ENCODE measurements around the gene HEXB. TPM values are rescaled to one million over a fixed set of nuclear protein-coding genes. Genes with fewer than 3 reads are reported as not detected.
A peak's percentile ranks its signal among the peaks of the same experiment; 100 is the strongest.

Gene HEXB
- total and polyA plus RNA-seq, 9 of the 15 experiments (the other 6 are each of a cell fraction or from before 2014, with no cell fraction given): 22.9 to 158 (median 108) TPM

- BruUV-seq (replicated peaks): no TSS peak
- Histone ChIP-seq H3K27me3 (ENCODE audit: control insufficient read depth in 2 of 2, insufficient read depth in 2 of 2, low read length in 2 of 2) (no peaks in the 10 kb centered on the region), H3K4me2 (ENCODE audit: insufficient read depth, low read length) (peak overlapping the region; percentile 51), H3K9me3 (replicated peaks; ENCODE audit: control insufficient read depth, insufficient read depth, low read depth, low read length) (no peaks in the 10 kb centered on the region), H3K4me3 (peak overlapping the region; percentile 87; the same call in 1 of the 2 replicates), H3K27ac (ENCODE audit: extremely low read depth, low read depth, low read length) (no peak overlapping the region; the same call in 2 of the 3 replicates), H3K9me1 (ENCODE audit: control insufficient read depth, insufficient read depth, low read length) (no peaks in the 10 kb centered on the region), H3K9ac (ENCODE audit: insufficient read depth in 1 of 2, low read depth in 2 of 2, low read length in 2 of 2) (no peak overlapping the region), H2AFZ (ENCODE audit: low read depth, low read length) (no peak overlapping the region), H3K79me2 (ENCODE audit: control insufficient read depth, insufficient read depth, low read length) (peaks cover 55% of the 10 kb centered on the region), H3K4me1 (replicated peaks in 1 of 2; ENCODE audit: control insufficient read depth in 2 of 2, insufficient read depth in 2 of 2, low read length in 2 of 2) (peaks cover 8 to 12% of the 10 kb centered on the region in 2 experiments; a peak in 4 of 5 replicates), H4K20me1 (replicated peaks; ENCODE audit: control insufficient read depth, insufficient read depth, low read length) (peaks cover 6% of the 10 kb centered on the region; the same call in 1 of the 2 replicates), H3K36me3 (ENCODE audit: control insufficient read depth, insufficient read depth, low read length) (peaks cover 69% of the 10 kb centered on the region)
- FAIRE-seq (no peak), ATAC-seq (no peak), DNase-seq (ENCODE audit: extremely low read depth in 1 of 4, low spot score in 3 of 4) (peak in 1 of 4 experiments; percentile 10)
- intact Hi-C loops (cut with micrococcal nuclease): loop anchor here (5.0 kb wide), 1 partner anchor 152 kb away; no protein-coding TSS in a partner anchor
- WGBS (ENCODE audit: insufficient coverage, low coverage, missing lambda C conversion rate): 63% methylated on average over 9 of the region's 9 CpGs
- in situ Hi-C loops (cut with MboI): no loop called here
- ChIA-PET POLR2A (interaction anchor here (0.7 kb wide), 1 partner anchor 71 kb away, joined by 5 read pairs; no protein-coding TSS in a partner anchor), CTCF (ENCODE audit: low intra/inter-chr PET ratio) (no interaction called here)
- peak; percentile 45 for TF ChIP-seq RFX1 (IDR thresholded peaks at IDR 0.05)
- peak; percentile 40; the same call in 1 of the 2 replicates for TF ChIP-seq FOXJ2 (tag; IDR thresholded peaks at IDR 0.05)
- TF ChIP-seq RNF2 (IDR thresholded peaks at IDR 0.05): no peak
Measured at GRCh38 chr5:74765201-74765600, 80.2 kb downstream of the HEXB start.

DNA sequence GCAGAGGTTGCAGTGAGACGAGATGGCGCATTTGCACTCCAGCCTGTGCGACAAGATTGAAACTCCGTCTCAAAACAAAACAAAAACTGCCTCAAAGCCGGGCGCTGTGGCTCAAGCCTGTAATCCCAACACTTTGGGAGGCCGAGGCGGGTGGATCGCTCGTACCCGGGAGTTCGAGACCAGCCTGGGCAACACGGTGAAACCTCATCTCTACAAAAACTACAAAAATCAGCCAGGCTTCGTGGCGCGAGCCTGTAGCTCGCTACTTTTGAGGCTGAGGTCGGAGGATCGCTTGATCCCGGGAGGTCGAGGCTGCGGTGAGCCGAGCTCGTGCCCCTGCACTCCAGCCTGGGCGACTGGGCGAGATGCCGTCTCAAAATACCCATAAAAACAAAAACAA is 80.9 kb downstream of the HEXB start:
- DNase-seq (ENCODE audit: extremely low read depth in 1 of 4, low spot score in 3 of 4) (no peak), ATAC-seq (no peak), FAIRE-seq (no peak)
- no peaks in the 10 kb centered on the region for H3K9me3 ChIP-seq (replicated peaks; ENCODE audit: control insufficient read depth, insufficient read depth, low read depth, low read length)
- H3K27me3 ChIP-seq (ENCODE audit: control insufficient read depth in 2 of 2, insufficient read depth in 2 of 2, low read length in 2 of 2): no peaks in the 10 kb centered on the region
- H2AFZ ChIP-seq (ENCODE audit: low read depth, low read length): peak overlapping the region; percentile 98; the same call in 1 of the 2 replicates
- peak overlapping the region; percentile 93 for H3K4me2 ChIP-seq (ENCODE audit: insufficient read depth, low read length)
- ChIA-PET CTCF (ENCODE audit: low intra/inter-chr PET ratio) (interaction anchor here (1.9 kb wide), 1 partner anchor 154 kb away, joined by 6 read pairs; no protein-coding TSS in a partner anchor), POLR2A (interaction anchor here (0.7 to 1.5 kb wide), 3 partner anchors 11 to 70 kb away, joined by 3 to 5 read pairs (median 5); no protein-coding TSS in a partner anchor)
- H3K4me1 ChIP-seq (replicated peaks in 1 of 2; ENCODE audit: control insufficient read depth in 2 of 2, insufficient read depth in 2 of 2, low read length in 2 of 2): peaks cover 8 to 12% of the 10 kb centered on the region in 2 experiments; a peak in 4 of 5 replicates
- peak overlapping the region; percentile 85 to 90 for H3K9ac ChIP-seq (ENCODE audit: insufficient read depth in 1 of 2, low read depth in 2 of 2, low read length in 2 of 2)
- H3K36me3 ChIP-seq (ENCODE audit: control insufficient read depth, insufficient read depth, low read length): peaks cover 69% of the 10 kb centered on the region
- H3K79me2 ChIP-seq (ENCODE audit: control insufficient read depth, insufficient read depth, low read length): peaks cover 55% of the 10 kb centered on the region
- H3K4me3 ChIP-seq: peak overlapping the region; percentile 87
- no peak for TF ChIP-seq ZNF75A (CRISPR knock-in tag; IDR thresholded peaks at IDR 0.05)
- 0 out of 2 replicates have a peak, but pooled peaks have one; percentile 26 for TF ChIP-seq RBFOX2 (IDR thresholded peaks at IDR 0.05; ENCODE audit: low read depth, low read length)
- in situ Hi-C loops (cut with MboI): no loop called here
- no peaks in the 10 kb centered on the region for H3K9me1 ChIP-seq (ENCODE audit: control insufficient read depth, insufficient read depth, low read length)
- H4K20me1 ChIP-seq (replicated peaks; ENCODE audit: control insufficient read depth, insufficient read depth, low read length): peaks cover 6% of the 10 kb centered on the region; the same call in 1 of the 2 replicates
- BruUV-seq (replicated peaks): no TSS peak
- no peak overlapping the region; the same call in 2 of the 3 replicates for H3K27ac ChIP-seq (ENCODE audit: extremely low read depth, low read depth, low read length)
- intact Hi-C loops (cut with micrococcal nuclease): loop anchor here (1.0 to 5.0 kb wide), 2 partner anchors 137 to 151 kb away; no protein-coding TSS in a partner anchor
- WGBS (ENCODE audit: insufficient coverage, low coverage, missing lambda C conversion rate): 58% methylated on average over 26 of the region's 27 CpGs
